Transverse colon (tissue), 4 donors: ENCODE data around the gene CD151. TPM values are rescaled to one million over a fixed set of nuclear protein-coding genes. Genes with fewer than 3 reads are reported as not detected.

ENCODE experiments used
- DNase-seq: peaks from one replicate; pipeline ENCODE4 v3.0.0-alpha.2; 2019
- H3K27ac ChIP-seq, 4 donors: fragments of 200-600 bp; sonication (generic); 2 replicates each; pipeline ENCODE4 v1.5.1; 2016 to 2018; ENCODE audit warnings: inconsistent platforms in 4 of 4
- H3K27me3 ChIP-seq: fragments of 200-600 bp; sonication (generic); 2 replicates; pipeline ENCODE4 v1.5.1; 2017; ENCODE audit warnings: inconsistent platforms
- H3K36me3 ChIP-seq, 4 donors: fragments of 200-600 bp; sonication (generic); 2 replicates each; pipeline ENCODE4 v1.5.1; 2017 to 2019; ENCODE audit warnings: inconsistent platforms in 4 of 4
- H3K4me1 ChIP-seq, 4 donors: fragments of 200-600 bp; sonication (generic); 2 replicates each; pipeline ENCODE4 v1.5.1; 2017 to 2020; ENCODE audit warnings: inconsistent platforms in 4 of 4
- H3K4me3 ChIP-seq, 4 donors: fragments of 200-600 bp; sonication (generic); 1 replicate in 1 of 4; 2 replicates in 3 of 4; pipeline versions ENCODE4 v1.5.1 to v1.6.1; 2017 to 2019; ENCODE audit warnings: inconsistent platforms in 4 of 4
- H3K9me3 ChIP-seq, 2 donors: fragments of 200-600 bp; sonication (generic); 2 replicates each; pipeline ENCODE4 v1.5.1; 2017 to 2019; ENCODE audit warnings: inconsistent platforms in 2 of 2
- EP300 ChIP-seq: sonication (generic); formaldehyde crosslinking; IDR thresholded peaks from one replicate; pipeline ENCODE4 v1.6.1; 2017; ENCODE audit warnings: antibody characterized with exemption, low read depth
- POLR2A ChIP-seq: fragments of 450-650 bp; IDR thresholded peaks from one replicate; pipeline ENCODE4 v1.6.1; 2016; ENCODE audit warnings: antibody characterized with exemption, mild to moderate bottlenecking, moderate library complexity
- POLR2AphosphoS5 ChIP-seq, 3 donors: sonication (generic); formaldehyde crosslinking; IDR thresholded peaks; one replicate each; pipeline ENCODE4 v1.6.1; 2016; ENCODE audit warnings: antibody characterized with exemption in 3 of 3
- WGBS, 2 donors: methylation state at CpG; one replicate each; pipeline ENCODE4 v1.1.5; 2018; ENCODE audit warnings: low coverage in 1 of 2; 5-methylcytosine and 5-hydroxymethylcytosine counted together
- in situ Hi-C, 4 donors: fragments of 200-750 bp; cut with MboI; loops; one replicate each; pipeline versions ENCODE4 v1.15.0 to v1.15.1; 2017; ENCODE audit warnings: low sequenced_read_pairs in 3 of 4, low pct_ligation_motif_present in 1 of 4, low pct_unique_long_range_greater_than_20kb in 1 of 4
- intact Hi-C: fragments of 100-400 bp; cut with DNase I; formaldehyde crosslinking; loops from one replicate; pipeline ENCODE4 v1.15.1; 2023; ENCODE audit warnings: low total_unique reads
- total RNA-seq, 4 donors: library from RNA; depleted of rRNA; stranded (reverse); fragments of >200 nt; gene quantifications; one replicate each; pipeline ENCODE4 v1.1.0, GENCODE V29; 2016
- TF ChIP-seq, protein P1 (sequence below), 5 experiments: fragments of 200-600 bp in 3 of 5; fragments of 450-650 bp in 2 of 5; sonication (generic) in 3 of 5; IDR thresholded peaks; 1 replicate in 2 of 5; 2 replicates in 3 of 5; pipeline ENCODE4 v1.5.1; 2016 to 2017; ENCODE audit warnings: antibody characterized with exemption in 5 of 5, inconsistent platforms in 3 of 5, mild to moderate bottlenecking in 2 of 5, moderate library complexity in 1 of 5

Gene CD151
- total RNA-seq, 4 donors from 2014 or later = 252 to 650 (median 429) TPM

DNA sequence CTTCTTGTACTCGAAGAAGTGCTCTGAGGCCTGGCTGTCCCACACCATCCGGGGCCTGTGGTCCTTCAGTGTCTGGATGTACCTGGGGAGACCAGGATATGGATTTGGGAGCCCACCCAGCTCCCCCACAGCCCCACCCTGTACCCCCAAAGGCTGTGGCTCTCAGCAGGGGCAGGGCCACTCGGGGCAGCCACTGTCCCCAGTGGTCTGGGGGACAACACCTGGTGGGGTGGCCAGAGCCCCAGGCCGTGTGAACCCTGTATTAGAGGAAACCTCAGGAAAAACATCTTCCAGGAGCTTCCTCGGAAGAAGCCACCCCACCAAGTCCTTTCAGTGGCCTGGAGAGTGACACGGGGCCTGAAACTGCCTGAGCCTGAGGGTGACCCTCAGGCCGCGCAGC, 37.7 kb downstream of the CD151 start:
- Histone ChIP-seq H3K36me3 (no peaks in the 10 kb centered on the region), H3K27ac (no peak overlapping the region), H3K9me3 (no peaks in the 10 kb centered on the region), H3K4me3 (no peak overlapping the region), H3K27me3 (no peaks in the 10 kb centered on the region), H3K4me1 (no peaks in the 10 kb centered on the region)
- WGBS, 2 donors = 80 to 87% methylated on average over 2 to 8 of the region's 8 CpGs
- in situ Hi-C loops = loop anchor here in 2 of 4 donors (25.0 kb wide), 1 partner anchor 167 kb away; the partner anchor contains the start of gene MUC6 (in 2 of the 2)
- intact Hi-C loops = no loop called here
- DNase-seq = no peak
- TF ChIP-seq POLR2A (no peak), EP300 (no peak), POLR2AphosphoS5 (IDR thresholded peaks at IDR 0.05) (no peak)
- TF ChIP-seq, protein P1, sequence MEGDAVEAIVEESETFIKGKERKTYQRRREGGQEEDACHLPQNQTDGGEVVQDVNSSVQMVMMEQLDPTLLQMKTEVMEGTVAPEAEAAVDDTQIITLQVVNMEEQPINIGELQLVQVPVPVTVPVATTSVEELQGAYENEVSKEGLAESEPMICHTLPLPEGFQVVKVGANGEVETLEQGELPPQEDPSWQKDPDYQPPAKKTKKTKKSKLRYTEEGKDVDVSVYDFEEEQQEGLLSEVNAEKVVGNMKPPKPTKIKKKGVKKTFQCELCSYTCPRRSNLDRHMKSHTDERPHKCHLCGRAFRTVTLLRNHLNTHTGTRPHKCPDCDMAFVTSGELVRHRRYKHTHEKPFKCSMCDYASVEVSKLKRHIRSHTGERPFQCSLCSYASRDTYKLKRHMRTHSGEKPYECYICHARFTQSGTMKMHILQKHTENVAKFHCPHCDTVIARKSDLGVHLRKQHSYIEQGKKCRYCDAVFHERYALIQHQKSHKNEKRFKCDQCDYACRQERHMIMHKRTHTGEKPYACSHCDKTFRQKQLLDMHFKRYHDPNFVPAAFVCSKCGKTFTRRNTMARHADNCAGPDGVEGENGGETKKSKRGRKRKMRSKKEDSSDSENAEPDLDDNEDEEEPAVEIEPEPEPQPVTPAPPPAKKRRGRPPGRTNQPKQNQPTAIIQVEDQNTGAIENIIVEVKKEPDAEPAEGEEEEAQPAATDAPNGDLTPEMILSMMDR (IDR thresholded peaks at IDR 0.05) = no peak

DNA sequence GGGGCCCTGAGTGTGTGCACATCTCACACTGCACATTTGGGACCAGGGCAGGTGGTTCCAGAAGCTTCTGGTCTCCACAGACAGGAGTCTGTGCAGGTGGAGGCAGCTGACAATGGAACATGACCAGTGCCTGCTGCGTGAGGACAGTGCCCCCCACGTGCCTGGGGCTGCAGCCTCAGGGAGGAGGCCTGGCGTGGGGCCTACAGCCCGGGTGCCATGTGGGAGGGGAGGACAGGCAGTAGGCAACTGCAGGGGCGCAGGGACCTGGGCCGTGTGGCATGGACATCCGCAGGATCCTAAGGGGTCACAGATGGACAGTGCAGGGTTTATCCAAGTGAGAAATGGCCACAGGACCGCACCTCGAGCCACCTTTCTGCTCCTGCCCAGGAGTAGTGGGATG, 38.7 kb downstream of the CD151 start:
- TF ChIP-seq POLR2A (no peak), EP300 (no peak), POLR2AphosphoS5 (IDR thresholded peaks at IDR 0.05) (no peak)
- TF ChIP-seq, protein P1 (IDR thresholded peaks at IDR 0.05) = no peak
- no peaks in the 10 kb centered on the region for H3K27me3 ChIP-seq
- no peaks in the 10 kb centered on the region for H3K4me1 ChIP-seq
- H3K4me3 ChIP-seq = no peak overlapping the region
- intact Hi-C loops (no loop called here), in situ Hi-C loops (loop anchor here in 2 of 4 donors (25.0 kb wide), 1 partner anchor 166 kb away; the partner anchor contains the start of gene MUC6 (in 2 of the 2))
- H3K36me3 ChIP-seq = no peaks in the 10 kb centered on the region
- no peak for DNase-seq
- WGBS, 2 donors = 78% methylated on average over 9 of the region's 9 CpGs; no CpG with 5 or more reads in 1 of the 2 donors
- H3K9me3 ChIP-seq = no peaks in the 10 kb centered on the region
- no peak overlapping the region for H3K27ac ChIP-seq

DNA sequence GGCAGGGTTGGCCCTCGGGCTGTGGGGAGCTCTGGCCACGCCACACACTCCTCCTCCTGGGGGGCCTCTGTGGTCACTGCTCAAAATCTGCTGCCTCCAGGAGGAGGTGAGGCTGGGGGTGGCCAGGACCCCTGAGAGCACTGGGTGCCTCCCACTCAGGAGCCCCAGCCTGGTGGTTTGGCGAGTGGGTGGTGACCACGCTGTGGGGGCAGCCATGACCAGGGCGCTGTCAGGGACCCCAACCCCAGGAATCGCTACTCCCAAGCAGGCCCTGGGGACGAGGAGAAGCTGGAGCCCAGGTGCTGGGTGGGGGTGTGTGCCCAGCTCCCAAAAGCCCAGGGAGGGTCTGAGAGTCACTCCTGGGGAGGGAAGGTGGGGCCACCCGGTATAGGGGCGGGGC, 40.0 kb downstream of the CD151 start:
- no peak for DNase-seq
- WGBS, 2 donors = 88% methylated on average over 7 of the region's 9 CpGs; no CpG with 5 or more reads in 1 of the 2 donors
- in situ Hi-C loops = loop anchor here in 2 of 4 donors (25.0 kb wide), 1 partner anchor 165 kb away; the partner anchor contains the start of gene MUC6 (in 2 of the 2)

DNA sequence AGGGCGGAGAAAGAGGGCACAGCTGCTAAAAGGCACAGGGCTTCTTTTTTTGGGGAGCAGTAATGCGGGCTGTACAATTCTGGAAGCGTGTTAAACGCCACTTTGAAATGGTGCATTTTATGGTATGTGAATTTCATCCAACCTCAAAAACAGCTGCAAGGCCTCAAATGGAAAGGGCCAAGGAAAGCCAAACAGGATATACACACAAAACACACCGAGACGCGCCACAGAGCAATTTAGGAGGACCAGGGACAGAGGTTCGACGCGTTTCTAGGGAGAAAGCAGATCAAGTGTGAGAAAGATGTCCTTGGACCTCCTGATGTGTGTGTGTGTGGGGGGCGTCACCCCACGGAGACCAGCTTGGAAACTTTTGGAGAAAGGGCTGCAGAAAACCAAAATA, 41.0 kb downstream of the CD151 start:
- Histone ChIP-seq H3K27me3 (no peaks in the 10 kb centered on the region), H3K9me3 (no peaks in the 10 kb centered on the region), H3K27ac (no peak overlapping the region), H3K4me3 (no peak overlapping the region), H3K4me1 (no peaks in the 10 kb centered on the region), H3K36me3 (no peaks in the 10 kb centered on the region)
- in situ Hi-C loops (loop anchor here in 2 of 4 donors (25.0 kb wide), 1 partner anchor 164 kb away; the partner anchor contains the start of gene MUC6 (in 2 of the 2)), intact Hi-C loops (no loop called here)
- TF ChIP-seq POLR2A (no peak), POLR2AphosphoS5 (IDR thresholded peaks at IDR 0.05) (no peak), EP300 (no peak)
- TF ChIP-seq, protein P1 (IDR thresholded peaks at IDR 0.05) = no peak
- DNase-seq = no peak
- WGBS, 2 donors = 40 to 60% methylated on average over 1 to 12 of the region's 12 CpGs

More for the DNA sequence above, 40.0 kb downstream of the CD151 start:
- Histone ChIP-seq H3K27ac (no peak overlapping the region), H3K4me3 (no peak overlapping the region), H3K36me3 (no peaks in the 10 kb centered on the region), H3K9me3 (no peaks in the 10 kb centered on the region), H3K27me3 (no peaks in the 10 kb centered on the region), H3K4me1 (no peaks in the 10 kb centered on the region)
- TF ChIP-seq, protein P1 (IDR thresholded peaks at IDR 0.05) = no peak
- TF ChIP-seq POLR2AphosphoS5 (IDR thresholded peaks at IDR 0.05) (no peak), EP300 (no peak)
- intact Hi-C loops = no loop called here
